SU-DHL-6 (cell line): ENCODE data around the gene CSNK1A1.

Experiments
- H2AFZ ChIP-seq: fragments of 200-600 bp; sonication (generic); 2 replicates; pipeline ENCODE4 v1.6.1; 2014; ENCODE audit warnings: low read depth, mild to moderate bottlenecking, moderate library complexity, mixed read lengths, antibody characterized with exemption, low read length; ENCODE audit not compliant: severe bottlenecking
- H3F3A ChIP-seq: fragments of 200-600 bp; shearing (Covaris generic); 2 replicates; pipeline ENCODE4 v1.6.0; 2016; ENCODE audit warnings: antibody characterized with exemption, mild to moderate bottlenecking; ENCODE audit not compliant: insufficient read depth
- H3K27ac ChIP-seq: fragments of 200-600 bp; sonication (generic); 2 replicates; pipeline ENCODE4 v1.5.1; 2016; ENCODE audit warnings: low read depth, mild to moderate bottlenecking, low read length, moderate library complexity, mixed read lengths
- H3K27me3 ChIP-seq: fragments of 200-600 bp; sonication (generic), shearing (Covaris generic); 2 replicates; pipeline ENCODE4 v1.6.0; 2014; ENCODE audit warnings: mild to moderate bottlenecking, low read length
- H3K36me3 ChIP-seq: fragments of 200-600 bp; sonication (generic); 2 replicates; pipeline ENCODE4 v1.6.1; 2014; ENCODE audit warnings: mild to moderate bottlenecking, low read length, mixed read lengths
- H3K4me2 ChIP-seq: fragments of 300-600, 200-600 bp; shearing (Covaris generic), sonication (generic); 2 replicates; pipeline ENCODE4 v1.6.0; 2014; ENCODE audit warnings: low read length, low read depth, mild to moderate bottlenecking; ENCODE audit not compliant: poor library complexity, severe bottlenecking
- H3K4me3 ChIP-seq: fragments of 200-600 bp; sonication (generic); 2 replicates; pipeline ENCODE4 v1.5.1; 2014; ENCODE audit warnings: antibody characterized with exemption, low read length, mild to moderate bottlenecking, mixed read lengths; ENCODE audit not compliant: insufficient read depth, poor library complexity, severe bottlenecking
- H3K79me2 ChIP-seq: fragments of 200-600 bp; sonication (generic); 2 replicates; pipeline ENCODE4 v1.6.1; 2014; ENCODE audit warnings: mild to moderate bottlenecking, low read length, moderate library complexity; ENCODE audit not compliant: insufficient read depth
- H3K9ac ChIP-seq: fragments of 200-600 bp; sonication (generic); 2 replicates; pipeline ENCODE4 v1.7.0; 2014; ENCODE audit warnings: mild to moderate bottlenecking, low read length
- H3K9me2 ChIP-seq: fragments of 200-600 bp; sonication (generic); replicated peaks from 2 replicates; pipeline ENCODE4 v1.6.1; 2014; ENCODE audit warnings: low read length; ENCODE audit not compliant: insufficient read depth
- H3K9me3 ChIP-seq: fragments of 200-600 bp; sonication (generic); 2 replicates; pipeline ENCODE4 v1.6.1; 2014; ENCODE audit warnings: low read length, mixed read lengths; ENCODE audit not compliant: insufficient read depth
- H4K20me1 ChIP-seq: fragments of 200-600 bp; sonication (generic); 2 replicates; pipeline ENCODE4 v1.6.1; 2014; ENCODE audit warnings: low read depth, mild to moderate bottlenecking, antibody characterized with exemption, low read length, moderate library complexity, mixed read lengths
- CTCF ChIP-seq: fragments of 200-600 bp; sonication (generic); IDR thresholded peaks from one replicate; pipeline ENCODE4 v1.5.1; 2017; ENCODE audit warnings: antibody characterized with exemption, mild to moderate bottlenecking, low read length, moderate library complexity; ENCODE audit not compliant: insufficient read depth, poor library complexity, severe bottlenecking
- EZH2phosphoT487 ChIP-seq: fragments of 200-600 bp; sonication (generic), shearing (Covaris generic); conservative IDR thresholded peaks from 2 replicates; pipeline ENCODE4 v1.6.1; 2018; ENCODE audit warnings: mild to moderate bottlenecking, antibody characterized with exemption, low read length, moderate library complexity, mixed read lengths

The CSNK1A1 gene

DNA sequence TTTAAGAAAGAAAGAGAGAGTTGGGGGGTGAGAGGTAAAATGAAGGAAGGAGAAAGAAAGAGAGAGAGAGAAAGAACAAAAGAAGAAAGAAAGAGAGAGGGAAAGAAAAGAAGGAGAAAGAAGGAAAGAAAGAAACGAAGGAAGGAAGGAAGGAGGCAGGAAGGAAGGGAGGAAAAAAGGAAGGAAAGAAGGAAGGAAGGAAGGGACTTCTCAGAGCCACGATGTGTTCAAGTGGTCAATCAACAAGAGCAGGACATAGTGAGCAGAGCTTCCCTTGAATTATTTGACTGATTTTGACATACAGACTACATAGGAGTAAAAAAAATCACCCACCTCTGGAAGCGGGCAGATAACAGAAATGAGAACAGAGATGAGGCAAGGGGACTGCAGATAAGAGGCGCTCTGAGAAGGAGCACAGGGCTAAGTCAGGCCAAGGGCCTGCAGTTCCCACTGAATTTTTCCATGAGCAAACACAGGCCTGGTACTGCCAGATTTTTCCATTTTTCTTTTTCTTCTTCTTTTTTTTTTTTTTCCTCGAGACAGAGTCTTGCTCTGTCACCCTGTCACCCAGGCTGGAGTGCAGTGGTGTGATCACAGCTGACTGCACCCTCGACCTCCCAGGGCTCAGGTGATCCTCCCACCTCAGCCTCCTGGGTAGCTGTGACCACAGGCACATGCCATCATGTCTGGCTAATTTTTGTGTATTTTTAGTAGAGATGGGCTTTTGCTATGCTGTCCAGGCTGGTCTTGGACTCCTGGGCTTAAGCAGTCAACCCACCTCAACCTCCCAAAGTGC is 94.4 kb downstream of the CSNK1A1 start:
- TF ChIP-seq EZH2phosphoT487 (no peak), CTCF (no peak)
- Histone ChIP-seq H3K4me3 (no peak overlapping the region), H4K20me1 (no peaks in the 10 kb centered on the region), H3K36me3 (no peaks in the 10 kb centered on the region), H2AFZ (no peak overlapping the region), H3K4me2 (no peak overlapping the region), H3K9me2 (no peaks in the 10 kb centered on the region), H3F3A (no peaks in the 10 kb centered on the region), H3K27ac (no peak overlapping the region), H3K27me3 (no peaks in the 10 kb centered on the region), H3K79me2 (no peaks in the 10 kb centered on the region), H3K9ac (no peak overlapping the region), H3K9me3 (no peaks in the 10 kb centered on the region)

DNA sequence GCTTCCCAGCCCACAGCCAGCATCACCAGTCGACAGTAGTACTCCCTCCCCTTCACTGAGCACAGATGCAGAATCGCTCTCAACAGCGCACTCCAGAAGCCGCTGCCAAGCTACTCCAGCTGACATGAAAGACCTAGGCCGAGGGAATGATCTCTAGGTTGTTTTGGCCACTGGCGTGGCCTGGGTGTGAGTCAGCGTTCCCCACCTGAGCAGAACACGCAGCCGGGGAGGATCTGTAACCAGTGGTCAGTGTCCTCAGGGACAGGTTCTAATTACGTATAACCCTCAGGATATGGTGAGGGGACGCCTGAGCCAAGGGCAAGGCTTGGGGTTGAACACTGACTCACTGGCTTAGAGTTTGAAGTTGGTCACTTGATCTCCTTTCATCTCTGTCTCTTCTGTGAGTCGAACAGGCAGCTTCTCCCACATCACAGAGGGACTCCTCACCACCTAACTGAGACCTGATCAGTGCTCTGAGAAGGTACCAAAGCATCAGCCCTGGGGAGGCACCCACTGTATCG is 95.3 kb downstream of the CSNK1A1 start:
- no peak overlapping the region for H2AFZ ChIP-seq

GRCh38 chr5:149453618-149454415 is 97.4 kb downstream of the CSNK1A1 start:
- no peak overlapping the region for H3K4me3 ChIP-seq
- H3K36me3 ChIP-seq, result no peaks in the 10 kb centered on the region
- H2AFZ ChIP-seq, result no peak overlapping the region
- no peaks in the 10 kb centered on the region for H3F3A ChIP-seq
- H3K79me2 ChIP-seq, result no peaks in the 10 kb centered on the region
- TF ChIP-seq CTCF, result no peak
- no peaks in the 10 kb centered on the region for H3K27me3 ChIP-seq
- no peak overlapping the region for H3K9ac ChIP-seq
- no peak overlapping the region for H3K4me2 ChIP-seq
- no peak overlapping the region for H3K27ac ChIP-seq
- no peaks in the 10 kb centered on the region for H3K9me3 ChIP-seq
- no peaks in the 10 kb centered on the region for H3K9me2 ChIP-seq
- no peaks in the 10 kb centered on the region for H4K20me1 ChIP-seq

More for the DNA sequence above, 95.3 kb downstream of the CSNK1A1 start:
- no peak for TF ChIP-seq CTCF
- no peak for TF ChIP-seq EZH2phosphoT487
- H3F3A ChIP-seq, result no peaks in the 10 kb centered on the region
- H3K9ac ChIP-seq, result no peak overlapping the region
- no peak overlapping the region for H3K4me2 ChIP-seq
- H4K20me1 ChIP-seq, result no peaks in the 10 kb centered on the region
- H3K9me3 ChIP-seq, result no peaks in the 10 kb centered on the region
- H3K79me2 ChIP-seq, result no peaks in the 10 kb centered on the region
- H3K27me3 ChIP-seq, result no peaks in the 10 kb centered on the region
- no peak overlapping the region for H3K27ac ChIP-seq
- no peak overlapping the region for H3K4me3 ChIP-seq
- H3K36me3 ChIP-seq, result no peaks in the 10 kb centered on the region
- H3K9me2 ChIP-seq, result no peaks in the 10 kb centered on the region
